GM15510 (cell line): ENCODE results near the gene DNER.

ENCODE experiments used
- POLR2A ChIP-seq: IDR thresholded peaks from 3 replicates; pipeline ENCODE4 v1.6.1; 2011; ENCODE audit warnings: borderline replicate concordance; ENCODE audit not compliant: insufficient read length; ENCODE audit errors: extremely low read depth

The DNER gene

DNA sequence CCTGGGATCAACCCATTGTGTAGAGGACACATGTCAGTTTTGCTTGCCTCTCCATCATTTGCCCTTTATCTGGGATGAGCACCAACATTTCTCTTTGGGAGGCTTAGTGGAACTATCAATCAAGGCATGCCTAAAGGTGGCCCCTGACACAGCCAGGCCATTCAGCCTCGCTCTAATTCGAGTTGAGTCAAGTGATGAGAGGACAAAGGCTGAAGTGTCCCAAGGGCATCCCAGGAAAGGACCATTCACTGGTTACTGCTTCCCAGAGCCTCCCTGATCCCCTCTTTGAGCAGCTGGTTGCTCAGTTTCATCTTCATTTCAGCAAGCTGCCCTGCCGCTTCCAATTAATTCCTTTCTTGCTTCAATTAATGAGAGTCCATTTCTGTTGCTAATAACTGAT lies 63.5 kb downstream of the DNER start:
- TF ChIP-seq POLR2A, result no peak

DNA sequence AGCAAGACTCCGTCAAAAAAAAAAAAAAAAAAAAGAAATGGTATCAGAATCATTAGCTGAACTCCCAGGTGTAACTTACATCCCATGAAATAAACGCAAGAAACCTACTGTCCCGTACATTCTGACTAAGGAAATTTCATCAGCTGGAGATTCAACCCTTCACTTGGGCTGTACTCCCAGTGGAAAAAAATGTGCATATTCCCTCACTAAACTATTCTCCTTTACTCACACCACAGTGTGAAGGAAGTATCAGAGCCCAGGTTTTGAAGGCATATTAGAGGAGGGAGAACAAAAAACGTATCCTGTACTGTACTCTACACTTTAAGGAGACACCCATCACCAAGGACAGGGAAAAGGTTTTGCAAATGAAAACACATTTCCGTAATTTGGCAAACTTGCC lies 64.3 kb downstream of the DNER start:
- TF ChIP-seq POLR2A, result no peak

DNA sequence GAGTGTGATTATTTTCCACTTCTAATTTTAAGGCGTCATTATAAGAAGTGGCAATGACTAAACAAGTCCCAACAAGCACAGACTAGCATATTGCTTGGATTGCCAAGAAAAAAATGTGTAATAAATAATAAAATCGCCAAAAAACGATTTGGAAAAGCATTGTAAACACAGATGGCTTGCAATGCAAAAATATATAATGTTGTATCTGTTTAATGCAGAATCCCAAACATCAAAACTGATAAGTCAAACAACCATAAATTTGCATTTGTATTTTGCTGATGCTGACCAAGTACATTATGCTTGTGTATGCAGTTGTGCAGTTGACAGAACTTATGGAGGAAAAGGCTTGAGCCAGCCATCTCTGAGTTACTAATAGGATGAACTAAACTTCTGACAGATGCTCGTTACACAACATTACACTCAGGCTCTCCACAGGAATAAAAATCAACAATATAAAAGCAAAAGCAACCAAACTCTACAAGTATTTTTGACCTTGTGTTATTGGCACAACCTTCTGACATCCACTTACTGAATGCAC lies 68.1 kb downstream of the DNER start:
- no peak for TF ChIP-seq POLR2A

DNA sequence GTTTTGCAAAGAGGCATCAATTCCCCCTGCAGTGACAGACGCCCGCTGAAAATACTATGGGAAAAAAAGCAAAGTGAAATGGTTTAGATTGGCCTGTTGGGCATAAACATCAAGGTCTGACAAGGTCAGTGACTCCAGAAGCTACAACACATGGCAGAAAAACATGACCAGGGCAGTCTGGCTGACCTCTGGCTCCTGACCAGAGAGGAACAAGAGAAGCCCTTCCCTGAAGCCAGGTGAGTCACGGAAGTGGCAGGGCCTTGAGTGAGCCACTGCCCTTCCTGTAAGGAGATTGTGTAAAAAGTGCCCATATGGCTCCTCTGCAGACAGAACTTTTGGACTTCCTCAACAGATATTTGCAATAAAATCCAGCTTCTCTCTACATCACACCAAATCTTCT lies 72.0 kb downstream of the DNER start:
- no peak for TF ChIP-seq POLR2A

DNA sequence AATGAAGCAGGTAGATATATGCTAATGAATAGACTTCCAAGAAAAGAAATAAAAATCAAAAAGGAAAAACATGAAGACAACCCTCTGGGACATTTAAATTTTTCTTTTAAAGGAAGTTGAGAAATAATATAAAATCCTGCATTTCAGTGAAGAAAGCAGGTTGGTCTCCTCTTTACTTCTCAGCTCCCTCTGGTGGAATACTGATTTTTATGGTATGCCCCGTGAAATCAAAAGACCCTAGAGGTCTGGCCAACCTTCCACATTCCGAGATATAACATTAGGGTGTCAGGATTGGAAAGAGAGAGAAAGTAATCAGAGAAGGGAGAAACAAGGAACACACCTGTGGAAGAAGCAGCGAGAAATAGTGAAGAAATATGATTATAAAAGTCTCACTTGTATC lies 72.7 kb downstream of the DNER start:
- no peak for TF ChIP-seq POLR2A

DNA sequence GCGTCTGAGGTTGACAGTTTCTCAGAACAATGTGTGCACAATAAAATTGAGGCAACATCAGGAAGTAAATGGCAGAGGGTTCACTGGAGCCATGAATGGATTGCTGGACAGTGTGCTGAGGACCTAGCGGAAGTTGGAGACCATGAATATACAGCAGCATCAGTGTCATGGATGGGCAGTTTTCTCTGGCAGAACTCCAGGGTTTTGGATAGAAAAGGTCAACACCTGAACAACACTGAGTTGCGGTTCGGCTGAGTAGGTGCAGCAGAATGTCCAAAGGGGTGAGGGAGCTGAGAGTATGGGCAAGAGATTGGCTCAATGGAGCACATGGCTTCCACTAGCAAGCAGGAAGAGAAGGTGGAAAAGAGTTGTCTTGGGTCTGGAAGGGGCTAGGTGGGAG lies 73.7 kb downstream of the DNER start:
- TF ChIP-seq POLR2A, result no peak

DNA sequence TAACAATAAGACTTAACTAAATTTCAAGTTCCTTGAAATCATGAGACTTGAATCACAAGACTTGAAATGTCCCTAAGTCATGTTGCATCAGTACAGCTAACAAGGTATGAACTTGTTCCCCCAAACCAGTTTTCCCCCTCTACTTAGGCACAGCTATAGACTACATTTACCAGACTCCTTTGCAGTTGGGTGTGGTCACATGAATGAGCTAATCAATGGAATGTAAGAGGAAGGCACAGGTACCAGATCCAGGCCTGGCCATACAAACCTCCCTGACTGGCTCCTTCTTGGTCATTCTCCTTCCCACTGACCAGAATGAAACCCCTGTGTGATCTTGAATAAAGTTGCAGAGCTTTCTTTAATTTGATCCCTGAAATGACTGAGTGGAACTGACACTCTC lies 77.8 kb downstream of the DNER start:
- no peak for TF ChIP-seq POLR2A

DNA sequence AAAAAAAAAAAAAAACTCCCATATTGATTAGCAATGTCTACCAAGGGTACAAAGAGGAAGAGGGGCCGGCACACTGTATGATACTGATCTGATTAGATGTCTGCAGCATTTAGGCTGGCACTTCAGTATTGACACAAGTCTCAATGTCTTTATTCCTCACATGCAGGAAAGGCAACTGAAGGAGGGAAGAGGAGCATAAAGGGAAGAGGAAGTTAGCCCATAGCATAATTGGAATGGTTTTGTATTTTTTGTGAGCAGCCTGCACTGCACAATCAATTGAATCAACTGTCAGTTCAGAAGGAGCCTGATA lies 79.0 kb downstream of the DNER start:
- TF ChIP-seq POLR2A, result no peak

DNA sequence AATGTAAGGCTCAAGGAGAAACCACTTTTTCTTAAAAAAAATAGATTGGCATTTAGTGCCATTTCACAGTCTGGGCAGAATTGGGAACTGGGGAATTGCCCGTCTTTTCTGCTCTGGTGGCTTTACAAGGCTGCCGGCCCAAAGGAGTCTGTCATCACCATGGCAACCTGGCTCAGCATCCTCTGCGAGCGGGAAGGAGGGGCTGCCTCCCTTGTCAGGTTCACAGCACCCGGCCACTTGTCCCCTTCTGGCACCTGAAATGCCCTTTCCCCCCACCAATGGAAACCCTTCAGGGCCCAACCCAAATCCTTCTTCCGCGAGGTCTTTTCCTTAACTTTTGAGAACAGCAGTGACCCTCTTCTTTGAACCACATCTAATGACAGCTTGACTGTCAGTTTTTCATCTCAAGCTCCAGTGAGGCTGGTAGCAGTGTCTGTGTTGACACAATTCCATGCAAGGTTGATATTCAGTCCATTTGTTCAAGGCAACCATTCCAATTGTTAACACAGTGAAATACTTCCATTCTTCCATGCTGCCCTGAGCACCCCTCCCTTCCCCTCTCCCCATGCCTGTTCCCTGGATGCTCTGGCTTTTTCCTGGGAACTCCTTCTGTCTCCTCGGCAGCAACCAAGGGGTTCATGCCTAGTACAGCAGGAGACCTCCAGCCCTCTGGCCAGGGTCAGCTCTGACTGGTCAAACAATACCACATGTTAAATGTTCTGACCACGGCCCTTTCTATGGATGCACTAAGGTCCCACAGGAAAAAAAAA lies 79.6 kb downstream of the DNER start:
- TF ChIP-seq POLR2A, result no peak

DNA sequence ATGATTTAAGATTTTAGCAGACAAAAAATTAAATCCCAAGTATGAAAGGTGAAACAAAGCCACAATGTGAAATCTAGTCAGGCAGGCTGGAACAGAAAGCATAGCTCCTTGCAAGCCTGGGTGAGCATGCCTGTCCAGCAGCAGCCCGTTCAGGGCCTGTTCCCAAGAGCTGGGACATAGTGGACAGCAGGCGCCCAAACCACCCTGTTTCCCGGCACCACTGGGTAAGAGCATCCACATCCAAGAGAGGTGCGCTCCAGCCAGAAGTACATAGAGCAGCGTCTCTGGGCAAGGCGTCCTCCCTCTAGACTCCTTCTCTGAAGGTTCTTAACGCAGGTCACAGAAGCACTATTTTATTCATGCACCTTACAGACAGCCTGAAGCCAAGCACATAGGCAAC lies 80.8 kb downstream of the DNER start:
- no peak for TF ChIP-seq POLR2A

DNA sequence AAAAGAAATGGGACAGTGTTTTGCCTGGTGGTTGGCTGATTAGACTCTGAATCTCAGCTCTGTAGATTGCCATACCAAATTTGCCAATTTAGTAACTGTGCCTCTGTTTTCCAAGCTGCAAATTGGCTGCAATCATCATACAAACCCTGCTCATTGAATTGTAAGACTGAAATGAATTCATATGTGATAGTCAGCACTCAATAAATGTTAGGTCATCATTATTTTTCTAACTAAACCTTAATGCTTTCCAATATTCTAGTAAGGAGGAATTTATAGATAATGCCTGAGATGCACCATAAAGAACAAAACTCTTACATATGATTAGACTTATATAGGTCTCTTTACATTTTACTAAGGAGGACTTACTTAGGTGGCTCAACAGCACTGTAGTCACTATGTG lies 85.3 kb downstream of the DNER start:
- no peak for TF ChIP-seq POLR2A

DNA sequence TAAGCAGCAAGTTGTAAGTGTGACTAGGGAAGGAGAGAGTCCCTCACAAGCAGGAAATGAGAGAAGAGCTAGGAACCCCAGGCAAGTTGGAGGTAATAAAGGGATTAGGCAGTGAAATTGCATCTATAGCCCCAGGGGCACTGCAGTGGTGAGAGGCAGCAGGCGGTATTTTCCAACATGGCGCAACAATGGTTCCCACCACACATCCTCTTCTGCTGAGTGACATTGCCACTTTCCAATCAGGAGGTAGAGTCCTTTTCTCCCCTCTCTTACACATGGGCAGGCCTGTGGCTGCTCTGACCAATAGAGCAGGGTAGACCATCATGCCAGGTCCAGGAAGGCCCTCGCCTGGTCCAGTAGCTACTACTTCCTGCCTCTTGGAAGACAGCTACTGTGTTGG lies 86.6 kb downstream of the DNER start:
- no peak for TF ChIP-seq POLR2A

DNA sequence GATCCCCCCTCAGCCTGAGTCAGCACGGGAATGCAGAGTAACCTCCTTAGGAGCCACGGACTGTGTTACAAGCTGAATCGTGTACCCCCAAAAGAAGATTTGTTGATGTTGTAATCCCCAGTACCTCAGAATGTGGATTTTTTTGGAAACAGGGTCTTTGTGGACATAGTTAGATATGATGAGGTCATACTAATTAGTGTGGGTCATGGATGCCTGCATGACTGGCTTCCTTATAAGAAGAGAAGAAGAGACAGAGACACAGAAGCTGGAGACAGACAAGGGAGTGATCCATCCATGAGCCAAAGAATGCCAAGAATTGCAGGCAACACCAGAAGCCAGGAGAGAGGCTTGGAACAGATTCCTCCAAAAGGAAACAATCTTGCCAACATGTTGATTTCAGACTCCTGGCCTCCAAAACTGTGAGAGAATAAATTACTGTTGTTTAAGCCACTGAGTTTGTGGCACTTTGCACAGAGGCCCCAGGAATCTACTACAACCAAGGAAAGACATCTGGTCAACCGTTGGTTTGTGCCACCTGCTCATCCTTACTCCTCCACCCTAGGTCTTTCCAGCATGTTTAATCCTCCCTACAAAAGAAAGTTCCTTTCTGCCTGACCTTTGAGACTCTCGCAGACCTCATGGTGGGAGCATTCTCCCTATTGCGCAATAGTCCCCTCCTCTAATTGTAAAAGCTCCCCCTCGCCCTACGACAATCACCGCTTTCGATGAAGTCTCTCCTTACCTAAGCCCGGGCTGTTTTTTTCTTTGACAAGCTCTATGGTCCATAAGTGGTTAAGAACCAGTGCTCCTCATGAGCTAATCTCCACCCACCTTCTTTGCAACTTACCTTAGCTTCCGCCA lies 91.6 kb downstream of the DNER start:
- no peak for TF ChIP-seq POLR2A

DNA sequence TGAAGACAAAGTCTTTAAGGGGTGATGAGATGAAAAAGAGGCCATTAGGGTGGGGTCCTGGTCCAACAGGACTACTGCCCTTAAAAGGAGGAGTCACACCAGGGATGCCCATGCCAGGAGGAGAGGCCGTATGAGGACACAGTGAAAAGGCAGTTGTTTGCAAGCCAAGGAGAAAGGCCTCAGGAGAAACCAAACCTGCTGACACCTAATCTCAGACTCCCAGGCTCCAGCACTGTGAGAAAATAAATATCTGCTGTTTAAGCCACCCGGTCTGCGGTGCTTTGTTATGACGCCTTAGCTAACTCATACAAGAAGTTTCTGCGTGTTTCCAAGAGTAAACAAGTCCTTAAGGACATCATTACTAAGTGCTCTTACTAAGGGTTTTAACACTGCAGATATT lies 93.6 kb downstream of the DNER start:
- no peak for TF ChIP-seq POLR2A

DNA sequence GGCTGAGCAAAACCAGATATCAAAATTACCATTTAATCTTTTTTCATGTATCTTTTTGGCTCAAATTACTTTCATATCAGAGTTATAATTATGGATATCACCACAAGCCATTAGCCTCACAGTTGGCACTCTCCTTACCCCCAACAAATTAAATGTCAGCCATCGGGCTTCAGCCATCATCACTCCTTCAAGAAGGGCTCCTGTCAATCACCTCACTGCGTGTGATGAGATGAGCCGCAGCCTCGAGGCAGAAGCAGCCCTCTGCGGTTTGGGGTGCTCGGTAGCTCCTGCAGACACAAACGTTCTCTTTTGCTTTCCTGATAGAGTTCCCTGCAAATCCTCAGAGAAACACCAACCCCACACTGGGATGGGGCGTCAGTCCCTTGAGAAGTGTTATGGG lies 94.1 kb downstream of the DNER start:
- no peak for TF ChIP-seq POLR2A

DNA sequence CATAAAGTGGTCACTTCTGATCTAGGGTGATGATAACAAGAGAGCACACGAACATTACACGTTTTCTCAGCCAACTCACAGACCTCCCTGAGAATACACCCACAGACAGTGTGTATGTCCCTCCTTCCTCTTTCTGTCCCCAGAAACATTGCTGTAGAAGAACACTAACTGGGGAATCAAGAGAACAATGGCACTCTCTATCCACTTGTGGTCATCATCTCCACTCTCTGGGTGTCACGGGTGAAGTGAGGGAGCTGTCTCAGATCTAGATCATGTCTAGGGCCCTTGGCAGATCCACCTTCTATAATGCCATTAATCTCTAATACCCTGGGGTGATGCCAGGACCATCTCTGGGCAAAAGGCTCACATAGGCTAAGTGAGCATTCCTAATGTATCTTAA lies 97.9 kb downstream of the DNER start:
- TF ChIP-seq POLR2A, result no peak
